SH-SY5Y (cell line): ENCODE measurements around the gene TGM6.
A peak's percentile ranks its signal among the peaks of the same experiment; 100 is the strongest.

Source experiments
- GATA2 ChIP-seq: IDR thresholded peaks from 2 replicates; pipeline ENCODE4 v1.6.1; 2011; ENCODE audit warnings: mild to moderate bottlenecking, low read depth, low read length
- GATA3 ChIP-seq: IDR thresholded peaks from 2 replicates; pipeline ENCODE4 v1.6.1; 2011; ENCODE audit warnings: low read depth, mild to moderate bottlenecking, low read length, moderate library complexity

The TGM6 gene

GRCh38 chr20:2468581-2469407 lies 88.1 kb downstream of the TGM6 start:
- TF ChIP-seq GATA3 = no peak
- TF ChIP-seq GATA2 = no peak

- TF ChIP-seq GATA2 (no peak), GATA3 (no peak)
These were observed 89.3 kb downstream of the TGM6 start for GRCh38 chr20:2469991-2470422.

- TF ChIP-seq GATA2 (peak; percentile 47; the same call in 1 of the 2 replicates), GATA3 (no peak)
These were observed 89.9 kb downstream of the TGM6 start, which contains the start of gene SNRPB for GRCh38 chr20:2470423-2471193. SNRPB (minus strand) TSS chr20:2470789; CDS start chr20:2470690, 99 bp downstream.

- TF ChIP-seq GATA3 = no peak
- no peak for TF ChIP-seq GATA2
These were observed 92.8 kb downstream of the TGM6 start for GRCh38 chr20:2473516-2473915.

- TF ChIP-seq GATA2 = no peak
- TF ChIP-seq GATA3 = no peak
These were observed 95.4 kb downstream of the TGM6 start for GRCh38 chr20:2475850-2476741.

GRCh38 chr20:2476742-2477615 lies 96.3 kb downstream of the TGM6 start:
- TF ChIP-seq GATA2 = no peak
- no peak for TF ChIP-seq GATA3

GRCh38 chr20:2480381-2480780 lies 99.7 kb downstream of the TGM6 start:
- TF ChIP-seq GATA3 (no peak), GATA2 (no peak)
